ENCODE results near the gene ADAMTS3. TPM values are rescaled to one million over a fixed set of nuclear protein-coding genes. Genes with fewer than 3 reads are reported as not detected.

The ADAMTS3 gene
- polyA plus RNA-seq, 2 of the 4 experiments (the other 2 are of a cell fraction), result 0.03 TPM; not detected in 1

DNA sequence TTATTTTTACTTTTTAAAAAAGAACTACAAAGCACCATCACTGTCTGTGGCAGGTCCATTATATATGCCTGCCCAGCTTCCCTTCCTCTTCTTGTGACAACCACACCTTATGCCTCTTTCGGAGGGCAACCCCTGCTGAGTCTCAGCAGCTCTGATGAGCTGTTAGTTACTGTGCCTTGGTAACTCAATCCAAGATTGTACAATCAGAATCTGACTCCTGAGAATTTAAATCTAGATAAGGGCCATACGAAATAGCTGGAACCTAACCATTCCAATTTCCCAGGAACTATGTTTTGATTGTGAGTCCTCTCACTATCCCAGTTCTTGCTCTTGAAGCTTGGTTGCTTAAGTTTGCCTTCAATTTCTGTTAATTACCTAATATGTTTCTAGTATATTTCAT, 61.9 kb downstream of the ADAMTS3 start:
- CTCF ChIA-PET, result no interaction called here
- 3% methylated on average over 2 of the region's 2 CpGs for WGBS (ENCODE audit: missing lambda C conversion rate)
- Histone ChIP-seq H3K4me1 (no peaks in the 10 kb centered on the region), H3K4me2 (no peak overlapping the region), H3K9me3 (no peaks in the 10 kb centered on the region), H3K4me3 (no peak overlapping the region), H3K27ac (no peak overlapping the region)
- TF ChIP-seq FOSL2 (IDR thresholded peaks at IDR 0.05), result no peak
- no peak for TF ChIP-seq FOSL2 (CRISPR knock-in tag; IDR thresholded peaks at IDR 0.05)
- no peak for TF ChIP-seq ESRRA (IDR thresholded peaks at IDR 0.05; ENCODE audit: borderline replicate concordance, low read length)
- TF ChIP-seq, protein P1, sequence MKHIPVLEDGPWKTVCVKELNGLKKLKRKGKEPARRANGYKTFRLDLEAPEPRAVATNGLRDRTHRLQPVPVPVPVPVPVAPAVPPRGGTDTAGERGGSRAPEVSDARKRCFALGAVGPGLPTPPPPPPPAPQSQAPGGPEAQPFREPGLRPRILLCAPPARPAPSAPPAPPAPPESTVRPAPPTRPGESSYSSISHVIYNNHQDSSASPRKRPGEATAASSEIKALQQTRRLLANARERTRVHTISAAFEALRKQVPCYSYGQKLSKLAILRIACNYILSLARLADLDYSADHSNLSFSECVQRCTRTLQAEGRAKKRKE (CRISPR knock-in tag; IDR thresholded peaks at IDR 0.05; ENCODE audit: low read depth), result no peak
- TF ChIP-seq, protein P2, sequence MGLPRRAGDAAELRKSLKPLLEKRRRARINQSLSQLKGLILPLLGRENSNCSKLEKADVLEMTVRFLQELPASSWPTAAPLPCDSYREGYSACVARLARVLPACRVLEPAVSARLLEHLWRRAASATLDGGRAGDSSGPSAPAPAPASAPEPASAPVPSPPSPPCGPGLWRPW (IDR thresholded peaks at IDR 0.05), result no peak
- no peak for TF ChIP-seq POLR2AphosphoS2 (conservative IDR thresholded peaks at IDR 0.05; ENCODE audit: low read length)
- TF ChIP-seq NFE2L2 (conservative IDR thresholded peaks at IDR 0.05; ENCODE audit: low read length), result no peak
- TF ChIP-seq JUNB (IDR thresholded peaks at IDR 0.05), result no peak
- no peak for TF ChIP-seq RAD21 (conservative IDR thresholded peaks at IDR 0.05 in 1 of 2, IDR thresholded peaks at IDR 0.05 in 1 of 2)
- no peak for TF ChIP-seq CEBPB (IDR thresholded peaks at IDR 0.05)
- TF ChIP-seq MAFK (IDR thresholded peaks at IDR 0.05; ENCODE audit: partially characterized antibody), result no peak
- TF ChIP-seq RCOR1 (IDR thresholded peaks at IDR 0.05; ENCODE audit: low read depth, low read length), result no peak
- TF ChIP-seq SREBF2 (IDR thresholded peaks at IDR 0.05), result no peak
- TF ChIP-seq ELK1 (IDR thresholded peaks at IDR 0.05; ENCODE audit: low read depth, low read length), result no peak
- TF ChIP-seq PHF8 (IDR thresholded peaks at IDR 0.05; ENCODE audit: borderline replicate concordance, low read depth), result no peak
- no peak for TF ChIP-seq RARB (CRISPR knock-in tag; IDR thresholded peaks at IDR 0.05)
- TF ChIP-seq GATA3 (IDR thresholded peaks at IDR 0.05; ENCODE audit: borderline replicate concordance), result no peak
- TF ChIP-seq RNF2 (IDR thresholded peaks at IDR 0.05; ENCODE audit: borderline replicate concordance, low read depth), result no peak
- no peak for TF ChIP-seq CHD2 (IDR thresholded peaks at IDR 0.05; ENCODE audit: low read length, partially characterized antibody)
- TF ChIP-seq ZSCAN20 (CRISPR knock-in tag; IDR thresholded peaks at IDR 0.05), result no peak
- no peak for TF ChIP-seq KDM5A (IDR thresholded peaks at IDR 0.05)
- DNase-seq (ENCODE audit: low read depth in 1 of 2, low spot score in 1 of 2), result no peak
- FAIRE-seq, result no peak
- POLR2A ChIA-PET, result no interaction called here
- no peak for ATAC-seq

- Histone ChIP-seq H3K27ac (no peak overlapping the region), H3K4me1 (no peaks in the 10 kb centered on the region), H3K9me3 (no peaks in the 10 kb centered on the region), H3K4me2 (no peak overlapping the region), H3K4me3 (no peak overlapping the region)
- 4% methylated on average over 3 of the region's 3 CpGs for WGBS (ENCODE audit: missing lambda C conversion rate)
- FAIRE-seq, result no peak
- peak in 1 of 2 experiments; percentile 74; a peak in 3 of 6 replicates for ATAC-seq
- CTCF ChIA-PET, result interaction anchor here (0.9 to 1.6 kb wide), 2 partner anchors 20 to 512 kb away, joined by 3 to 4 read pairs; no protein-coding TSS in a partner anchor
- DNase-seq (ENCODE audit: low read depth in 1 of 2, low spot score in 1 of 2), result peak in 1 of 2 experiments; percentile 23
- POLR2A ChIA-PET, result no interaction called here
- TF ChIP-seq NFE2L2 (conservative IDR thresholded peaks at IDR 0.05; ENCODE audit: low read length), result no peak
- TF ChIP-seq, protein P3, sequence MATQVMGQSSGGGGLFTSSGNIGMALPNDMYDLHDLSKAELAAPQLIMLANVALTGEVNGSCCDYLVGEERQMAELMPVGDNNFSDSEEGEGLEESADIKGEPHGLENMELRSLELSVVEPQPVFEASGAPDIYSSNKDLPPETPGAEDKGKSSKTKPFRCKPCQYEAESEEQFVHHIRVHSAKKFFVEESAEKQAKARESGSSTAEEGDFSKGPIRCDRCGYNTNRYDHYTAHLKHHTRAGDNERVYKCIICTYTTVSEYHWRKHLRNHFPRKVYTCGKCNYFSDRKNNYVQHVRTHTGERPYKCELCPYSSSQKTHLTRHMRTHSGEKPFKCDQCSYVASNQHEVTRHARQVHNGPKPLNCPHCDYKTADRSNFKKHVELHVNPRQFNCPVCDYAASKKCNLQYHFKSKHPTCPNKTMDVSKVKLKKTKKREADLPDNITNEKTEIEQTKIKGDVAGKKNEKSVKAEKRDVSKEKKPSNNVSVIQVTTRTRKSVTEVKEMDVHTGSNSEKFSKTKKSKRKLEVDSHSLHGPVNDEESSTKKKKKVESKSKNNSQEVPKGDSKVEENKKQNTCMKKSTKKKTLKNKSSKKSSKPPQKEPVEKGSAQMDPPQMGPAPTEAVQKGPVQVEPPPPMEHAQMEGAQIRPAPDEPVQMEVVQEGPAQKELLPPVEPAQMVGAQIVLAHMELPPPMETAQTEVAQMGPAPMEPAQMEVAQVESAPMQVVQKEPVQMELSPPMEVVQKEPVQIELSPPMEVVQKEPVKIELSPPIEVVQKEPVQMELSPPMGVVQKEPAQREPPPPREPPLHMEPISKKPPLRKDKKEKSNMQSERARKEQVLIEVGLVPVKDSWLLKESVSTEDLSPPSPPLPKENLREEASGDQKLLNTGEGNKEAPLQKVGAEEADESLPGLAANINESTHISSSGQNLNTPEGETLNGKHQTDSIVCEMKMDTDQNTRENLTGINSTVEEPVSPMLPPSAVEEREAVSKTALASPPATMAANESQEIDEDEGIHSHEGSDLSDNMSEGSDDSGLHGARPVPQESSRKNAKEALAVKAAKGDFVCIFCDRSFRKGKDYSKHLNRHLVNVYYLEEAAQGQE (IDR thresholded peaks at IDR 0.05), result no peak
- TF ChIP-seq SMC3 (IDR thresholded peaks at IDR 0.05), result peak; percentile 31; the same call in 2 of the 3 replicates
- TF ChIP-seq, protein P4, sequence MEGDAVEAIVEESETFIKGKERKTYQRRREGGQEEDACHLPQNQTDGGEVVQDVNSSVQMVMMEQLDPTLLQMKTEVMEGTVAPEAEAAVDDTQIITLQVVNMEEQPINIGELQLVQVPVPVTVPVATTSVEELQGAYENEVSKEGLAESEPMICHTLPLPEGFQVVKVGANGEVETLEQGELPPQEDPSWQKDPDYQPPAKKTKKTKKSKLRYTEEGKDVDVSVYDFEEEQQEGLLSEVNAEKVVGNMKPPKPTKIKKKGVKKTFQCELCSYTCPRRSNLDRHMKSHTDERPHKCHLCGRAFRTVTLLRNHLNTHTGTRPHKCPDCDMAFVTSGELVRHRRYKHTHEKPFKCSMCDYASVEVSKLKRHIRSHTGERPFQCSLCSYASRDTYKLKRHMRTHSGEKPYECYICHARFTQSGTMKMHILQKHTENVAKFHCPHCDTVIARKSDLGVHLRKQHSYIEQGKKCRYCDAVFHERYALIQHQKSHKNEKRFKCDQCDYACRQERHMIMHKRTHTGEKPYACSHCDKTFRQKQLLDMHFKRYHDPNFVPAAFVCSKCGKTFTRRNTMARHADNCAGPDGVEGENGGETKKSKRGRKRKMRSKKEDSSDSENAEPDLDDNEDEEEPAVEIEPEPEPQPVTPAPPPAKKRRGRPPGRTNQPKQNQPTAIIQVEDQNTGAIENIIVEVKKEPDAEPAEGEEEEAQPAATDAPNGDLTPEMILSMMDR (IDR thresholded peaks at IDR 0.05), result peak; percentile 29; the same call in 2 of the 3 replicates
- peak; percentile 28 to 52; a peak in 3 of 5 replicates for TF ChIP-seq RAD21 (conservative IDR thresholded peaks at IDR 0.05 in 1 of 2, IDR thresholded peaks at IDR 0.05 in 1 of 2)
- TF ChIP-seq CHD2 (IDR thresholded peaks at IDR 0.05; ENCODE audit: low read length, partially characterized antibody), result no peak
Measured at GRCh38 chr4:72505314-72505744, 63.7 kb downstream of the ADAMTS3 start.
